GM23248 (cell line): ENCODE data around the gene CALD1. TPM values are rescaled to one million over a fixed set of nuclear protein-coding genes. Genes with fewer than 3 reads are reported as not detected.

ENCODE experiments used
- DNase-seq: peaks from one replicate; pipeline ENCODE4 v3.0.0-alpha.2; 2015
- H2AFZ ChIP-seq: fragments of 200-600 bp; sonication (generic); 2 replicates; pipeline ENCODE4 v1.6.1; 2016; ENCODE audit warnings: antibody characterized with exemption
- H3F3A ChIP-seq: fragments of 200-600 bp; sonication (generic); 2 replicates; pipeline ENCODE4 v1.6.1; 2016; ENCODE audit warnings: mild to moderate bottlenecking, antibody characterized with exemption, mixed run types; ENCODE audit not compliant: insufficient read depth
- H3K27ac ChIP-seq: fragments of 200-600 bp; sonication (generic); 2 replicates; pipeline ENCODE4 v1.5.1; 2016; ENCODE audit warnings: mild to moderate bottlenecking
- H3K27me3 ChIP-seq: fragments of 200-600 bp; sonication (generic); replicated peaks from 2 replicates; pipeline ENCODE4 v1.6.1; 2016; ENCODE audit warnings: mild to moderate bottlenecking; ENCODE audit not compliant: insufficient read depth
- H3K36me3 ChIP-seq: fragments of 200-600 bp; sonication (generic); 2 replicates; pipeline ENCODE4 v1.6.1; 2016; ENCODE audit warnings: low read depth, mild to moderate bottlenecking
- H3K4me1 ChIP-seq: fragments of 200-600 bp; sonication (generic); 2 replicates; pipeline ENCODE4 v1.6.1; 2016; ENCODE audit warnings: mild to moderate bottlenecking; ENCODE audit not compliant: insufficient read depth
- H3K4me2 ChIP-seq: fragments of 200-600 bp; sonication (generic); one replicate; pipeline ENCODE4 v1.6.1; 2016; ENCODE audit warnings: mild to moderate bottlenecking; ENCODE audit not compliant: unreplicated experiment
- H3K4me3 ChIP-seq: fragments of 200-600 bp; sonication (generic); 2 replicates; pipeline ENCODE4 v1.5.1; 2016; ENCODE audit warnings: mild to moderate bottlenecking
- H3K79me2 ChIP-seq: fragments of 200-600 bp; sonication (generic); 2 replicates; pipeline ENCODE4 v1.6.1; 2016; ENCODE audit warnings: mild to moderate bottlenecking; ENCODE audit not compliant: insufficient read depth
- H3K9ac ChIP-seq: fragments of 200-600 bp; sonication (generic); 2 replicates; pipeline ENCODE4 v1.6.1; 2016; ENCODE audit warnings: mild to moderate bottlenecking
- H3K9me2 ChIP-seq: fragments of 200-600 bp; sonication (generic); 2 replicates; pipeline ENCODE4 v1.6.1; 2016; ENCODE audit warnings: mixed run types, mild to moderate bottlenecking, moderate library complexity; ENCODE audit not compliant: insufficient read depth
- H3K9me3 ChIP-seq: fragments of 200-600 bp; sonication (generic); one replicate; pipeline ENCODE4 v1.6.1; 2017; ENCODE audit warnings: low read depth
- H4K20me1 ChIP-seq: fragments of 200-600 bp; sonication (generic); 2 replicates; pipeline ENCODE4 v1.6.0; 2016; ENCODE audit not compliant: insufficient read depth
- EZH2 ChIP-seq: fragments of 200-600 bp; sonication (generic); IDR thresholded peaks from 2 replicates; pipeline ENCODE4 v1.6.1; 2018; ENCODE audit warnings: antibody characterized with exemption, mild to moderate bottlenecking; ENCODE audit not compliant: insufficient read depth, poor library complexity, severe bottlenecking
- EZH2phosphoT487 ChIP-seq: fragments of 200-600 bp; sonication (generic); IDR thresholded peaks from 2 replicates; pipeline ENCODE4 v1.6.1; 2018; ENCODE audit warnings: antibody characterized with exemption, moderate library complexity, mild to moderate bottlenecking, low read depth; ENCODE audit not compliant: insufficient read depth
- WGBS, 2 experiments: methylation state at CpG; one replicate each; pipeline ENCODE4 v1.1.6; 2015 to 2017; ENCODE audit warnings: low lambda C conversion rate in 2 of 2, low coverage in 1 of 2; ENCODE audit errors: missing lambda C conversion rate in 2 of 2; 5-methylcytosine and 5-hydroxymethylcytosine counted together
- in situ Hi-C: fragments of 300-500 bp; cut with MboI; formaldehyde crosslinking; loops from 2 replicates; pipeline ENCODE4 v1.15.0; 2020
- polyA plus RNA-seq: library from polyadenylated mRNA; unstranded; fragments of >200 nt; fragmentation: Nextera tagmentation; extraction: Ambion mirVana; gene quantifications from 2 replicates; pipeline ENCODE4 v1.2.1, GENCODE V29; 2016
- total RNA-seq: library from RNA; depleted of rRNA; stranded (reverse); fragments of >200 nt; shearing (Covaris generic); gene quantifications from 2 replicates; pipeline ENCODE4 v1.2.3, GENCODE V29; 2014

Gene CALD1
- total and polyA plus RNA-seq, 2 experiments from 2014 or later: 698 to 1,687 TPM

GRCh38 chr7:134870156-134870555, 90.7 kb downstream of the CALD1 start:
- no peak overlapping the region for H3K9ac ChIP-seq
- peaks cover 32% of the 10 kb centered on the region for H3K36me3 ChIP-seq
- H3K4me3 ChIP-seq: no peak overlapping the region
- H4K20me1 ChIP-seq: no peaks in the 10 kb centered on the region
- no peaks in the 10 kb centered on the region for H3K27me3 ChIP-seq
- peaks cover 87% of the 10 kb centered on the region for H3F3A ChIP-seq
- in situ Hi-C loops: no loop called here
- H3K9me3 ChIP-seq: no peaks in the 10 kb centered on the region
- peaks cover 99% of the 10 kb centered on the region for H3K79me2 ChIP-seq
- H3K9me2 ChIP-seq: no peaks in the 10 kb centered on the region
- no peak for DNase-seq
- TF ChIP-seq EZH2phosphoT487 (no peak), EZH2 (no peak)
- WGBS, 2 experiments: 98 to 100% methylated on average over 5 of the region's 5 CpGs
- peaks cover 55% of the 10 kb centered on the region for H3K4me1 ChIP-seq
- no peak overlapping the region for H3K4me2 ChIP-seq
- H2AFZ ChIP-seq: no peak overlapping the region
- no peak overlapping the region for H3K27ac ChIP-seq

DNA sequence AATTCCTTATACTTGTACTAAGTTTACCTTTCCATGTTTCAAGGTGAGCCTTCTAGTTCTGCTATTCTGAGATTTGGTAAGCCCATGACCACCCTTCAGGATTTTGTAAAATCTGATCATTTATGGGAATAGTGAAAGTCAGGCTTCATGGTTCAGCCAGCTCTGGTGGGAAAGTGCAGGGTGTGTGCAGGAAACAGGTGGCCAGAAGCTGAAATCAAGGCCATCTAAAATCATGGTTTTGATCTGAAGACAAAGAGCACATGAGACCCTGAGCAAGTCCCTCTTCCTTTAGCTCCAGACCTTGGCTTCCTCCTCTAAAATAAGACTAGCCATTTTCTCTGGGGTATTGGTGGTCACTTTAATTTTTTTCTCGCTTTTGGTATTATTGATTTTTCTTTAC, 91.3 kb downstream of the CALD1 start:
- no peaks in the 10 kb centered on the region for H4K20me1 ChIP-seq
- no peak overlapping the region for H3K4me2 ChIP-seq
- peaks cover 87% of the 10 kb centered on the region for H3F3A ChIP-seq
- DNase-seq: no peak
- H3K4me3 ChIP-seq: no peak overlapping the region
- no peak for TF ChIP-seq EZH2phosphoT487
- no peak for TF ChIP-seq EZH2
- no peaks in the 10 kb centered on the region for H3K27me3 ChIP-seq
- no peaks in the 10 kb centered on the region for H3K9me2 ChIP-seq
- in situ Hi-C loops: no loop called here
- H3K79me2 ChIP-seq: peaks cover 97% of the 10 kb centered on the region
- H2AFZ ChIP-seq: no peak overlapping the region
- 92 to 100% methylated on average over 1 of the region's 1 CpG for WGBS, 2 experiments
- no peaks in the 10 kb centered on the region for H3K9me3 ChIP-seq
- H3K9ac ChIP-seq: no peak overlapping the region
- H3K4me1 ChIP-seq: peaks cover 55% of the 10 kb centered on the region
- no peak overlapping the region for H3K27ac ChIP-seq
- H3K36me3 ChIP-seq: peaks cover 32% of the 10 kb centered on the region

DNA sequence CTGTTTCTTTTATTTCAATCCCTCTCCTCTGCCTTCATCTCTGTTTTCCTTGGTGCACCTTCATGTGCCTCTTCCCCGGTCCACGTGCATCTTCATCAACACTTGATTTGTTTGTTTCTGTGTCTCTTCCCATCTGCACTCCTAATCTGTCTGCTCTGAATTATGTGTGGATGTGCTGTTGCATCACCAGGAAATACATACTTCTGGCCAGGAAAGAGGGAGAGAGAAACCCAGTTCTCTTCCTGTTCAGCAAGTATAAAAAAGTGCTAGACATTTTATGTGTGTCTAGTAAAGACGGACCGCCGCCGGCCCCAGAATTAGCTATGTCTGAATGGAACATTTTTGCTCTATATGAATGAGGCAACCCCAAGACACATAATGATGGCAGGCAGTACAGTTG, 93.8 kb downstream of the CALD1 start:
- H3K27ac ChIP-seq: peak overlapping the region; percentile 51
- peaks cover 54% of the 10 kb centered on the region for H3K4me1 ChIP-seq
- peaks cover 90% of the 10 kb centered on the region for H3F3A ChIP-seq
- TF ChIP-seq EZH2: no peak
- no peak for TF ChIP-seq EZH2phosphoT487
- WGBS, 2 experiments: 8 to 20% methylated on average over 6 of the region's 6 CpGs
- H3K9me3 ChIP-seq: no peaks in the 10 kb centered on the region
- H3K9me2 ChIP-seq: no peaks in the 10 kb centered on the region
- H3K4me3 ChIP-seq: 0 out of 2 replicates have a peak overlapping the region, but pooled peaks have one; percentile 10
- peaks cover 96% of the 10 kb centered on the region for H3K79me2 ChIP-seq
- in situ Hi-C loops: no loop called here
- H3K9ac ChIP-seq: peak overlapping the region; percentile 38
- DNase-seq: peak; percentile 67
- H3K27me3 ChIP-seq: no peaks in the 10 kb centered on the region
- H2AFZ ChIP-seq: no peak overlapping the region
- H3K36me3 ChIP-seq: peaks cover 34% of the 10 kb centered on the region
- peak overlapping the region; percentile 24 for H3K4me2 ChIP-seq
- no peaks in the 10 kb centered on the region for H4K20me1 ChIP-seq

- no peak for DNase-seq
- TF ChIP-seq EZH2phosphoT487: no peak
- no peak for TF ChIP-seq EZH2
- Histone ChIP-seq H3K9me2 (no peaks in the 10 kb centered on the region), H3F3A (peaks cover 84% of the 10 kb centered on the region), H3K79me2 (peaks cover 96% of the 10 kb centered on the region), H3K4me1 (peaks cover 54% of the 10 kb centered on the region), H3K9me3 (no peaks in the 10 kb centered on the region), H3K4me3 (no peak overlapping the region), H3K36me3 (peaks cover 29% of the 10 kb centered on the region), H3K9ac (no peak overlapping the region), H4K20me1 (no peaks in the 10 kb centered on the region), H3K27ac (peak overlapping the region; percentile 52; the same call in 1 of the 2 replicates), H3K4me2 (no peak overlapping the region), H2AFZ (no peak overlapping the region), H3K27me3 (no peaks in the 10 kb centered on the region)
- in situ Hi-C loops: no loop called here
- WGBS, 2 experiments: 93 to 94% methylated on average over 5 of the region's 5 CpGs
These were observed 95.0 kb downstream of the CALD1 start for GRCh38 chr7:134874407-134874806.
